Spinal cord (tissue), 10 donors: ENCODE measurements around the gene CRYBA1. TPM values are rescaled to one million over a fixed set of nuclear protein-coding genes. Genes with fewer than 3 reads are reported as not detected.
"Not testable (repeated sequence)": the region's sequence is repeated elsewhere in the genome, so short reads cannot be mapped to it uniquely, and the experiment has no call there.

Experiments
- DNase-seq, 6 donors: peaks; one replicate each; pipeline versions ENCODE4 v3.0.0 to v3.0.0-alpha.2; 2013 to 2015; ENCODE audit warnings: low spot score in 6 of 6, low read depth in 4 of 6
- H3K27ac ChIP-seq: one replicate; pipeline ENCODE4 v1.5.1; 2013; ENCODE audit warnings: low read depth, low read length, control low read depth
- H3K27me3 ChIP-seq: one replicate; pipeline ENCODE4 v1.6.1; 2013; ENCODE audit warnings: low read length; ENCODE audit not compliant: control insufficient read depth, insufficient read depth
- H3K36me3 ChIP-seq: one replicate; pipeline ENCODE4 v1.6.1; 2013; ENCODE audit warnings: low read length; ENCODE audit not compliant: control insufficient read depth, insufficient read depth
- H3K4me1 ChIP-seq: one replicate; pipeline ENCODE4 v1.6.1; 2013; ENCODE audit warnings: low read length; ENCODE audit not compliant: control insufficient read depth, insufficient read depth
- H3K4me3 ChIP-seq: one replicate; pipeline ENCODE4 v1.5.1; 2013; ENCODE audit warnings: low read depth, low read length, control low read depth
- H3K9me3 ChIP-seq: one replicate; pipeline ENCODE4 v1.6.1; 2013; ENCODE audit warnings: low read length; ENCODE audit not compliant: control insufficient read depth, insufficient read depth
- WGBS: methylation state at CpG from one replicate; pipeline ENCODE4 v1.1.5; 2013; ENCODE audit warnings: missing lambda C conversion rate; ENCODE audit not compliant: insufficient coverage; 5-methylcytosine and 5-hydroxymethylcytosine counted together
- polyA plus RNA-seq, 2 donors: library from polyadenylated mRNA; unstranded; fragments of 120-200 nt; gene quantifications; one replicate each; pipeline ENCODE4 v1.2.1, GENCODE V29; 2013; ENCODE audit not compliant: insufficient read length in 2 of 2
- total RNA-seq, 2 donors: library from RNA; depleted of rRNA in 1 of 2; stranded (reverse); fragments of 120-200 nt in 1 of 2; fragments of >200 nt in 1 of 2; gene quantifications; one replicate each; pipeline versions ENCODE4 v1.2.3 to v1.2.4, GENCODE V29; 2013 to 2014
- donor health status: healthy.

CRYBA1 gene
- total and polyA plus RNA-seq, 4 donors: 0.26 TPM; not detected in 3

- 93% methylated on average over 3 of the region's 8 CpGs for WGBS
- Histone ChIP-seq H3K9me3 (no peaks in the 10 kb centered on the region), H3K36me3 (no peaks in the 10 kb centered on the region), H3K4me1 (peaks cover 8% of the 10 kb centered on the region), H3K27ac (no peak overlapping the region), H3K27me3 (no peaks in the 10 kb centered on the region), H3K4me3 (no peak overlapping the region)
- no peak for DNase-seq
Observed at GRCh38 chr17:29214215-29215146, 32.2 kb upstream of the CRYBA1 start.

- WGBS: 81% methylated on average over 10 of the region's 10 CpGs
- Histone ChIP-seq H3K9me3 (no peaks in the 10 kb centered on the region), H3K27me3 (no peaks in the 10 kb centered on the region), H3K27ac (no peak overlapping the region), H3K4me1 (peaks cover 8% of the 10 kb centered on the region), H3K4me3 (no peak overlapping the region), H3K36me3 (no peaks in the 10 kb centered on the region)
- no peak for DNase-seq
Observed at GRCh38 chr17:29215174-29215573, 31.5 kb upstream of the CRYBA1 start.

DNA sequence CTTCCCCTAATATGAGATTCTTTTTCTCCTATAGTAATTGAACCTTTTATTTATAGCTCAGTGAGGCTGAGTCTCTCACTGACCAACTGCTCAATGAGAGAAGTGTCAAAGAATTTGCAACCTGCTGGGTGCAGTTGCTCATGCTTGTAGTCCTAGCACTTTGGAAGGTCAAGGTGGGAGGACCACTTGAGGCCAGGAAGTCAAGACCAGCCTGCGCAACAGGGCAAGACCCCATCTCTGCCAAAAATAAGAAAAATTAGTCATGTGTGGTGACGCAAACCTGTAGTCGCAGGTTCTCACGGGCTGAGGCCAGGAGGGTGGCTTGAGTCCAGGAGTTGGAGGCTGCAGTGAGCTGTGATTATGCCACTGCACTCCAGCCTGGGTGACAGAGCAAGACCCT, 30.9 kb upstream of the CRYBA1 start:
- Histone ChIP-seq H3K4me3 (no peak overlapping the region), H3K36me3 (no peaks in the 10 kb centered on the region), H3K27me3 (no peaks in the 10 kb centered on the region), H3K27ac (no peak overlapping the region), H3K4me1 (peaks cover 8% of the 10 kb centered on the region), H3K9me3 (no peaks in the 10 kb centered on the region)
- no peak for DNase-seq
- WGBS: 100% methylated on average over 1 of the region's 4 CpGs

DNA sequence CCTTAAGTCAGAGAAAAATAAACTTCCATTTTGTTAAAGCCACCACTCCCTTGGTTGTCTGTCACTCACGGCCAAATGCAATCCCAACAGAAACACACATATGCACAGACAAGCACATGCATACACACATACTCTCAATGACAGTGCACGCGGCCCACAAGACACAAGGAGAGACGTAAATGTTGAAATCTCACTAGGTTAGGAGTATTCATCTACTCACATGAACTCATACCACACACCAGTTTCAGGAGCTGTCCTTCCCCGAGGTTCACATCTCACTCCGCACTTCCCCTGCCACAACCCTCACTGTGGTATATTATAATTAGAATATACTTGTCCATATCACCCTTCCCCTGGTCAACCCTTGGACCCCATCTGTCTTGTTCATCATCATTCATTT, 30.5 kb upstream of the CRYBA1 start:
- H3K4me1 ChIP-seq: peaks cover 8% of the 10 kb centered on the region
- H3K27ac ChIP-seq: no peak overlapping the region
- H3K27me3 ChIP-seq: no peaks in the 10 kb centered on the region
- no peak overlapping the region for H3K4me3 ChIP-seq
- DNase-seq: no peak
- H3K36me3 ChIP-seq: no peaks in the 10 kb centered on the region
- H3K9me3 ChIP-seq: no peaks in the 10 kb centered on the region
- WGBS: 100% methylated on average over 2 of the region's 6 CpGs

GRCh38 chr17:29216856-29217255, 29.8 kb upstream of the CRYBA1 start:
- DNase-seq: no peak
- Histone ChIP-seq H3K9me3 (no peaks in the 10 kb centered on the region), H3K4me3 (no peak overlapping the region), H3K27ac (no peak overlapping the region), H3K4me1 (peaks cover 8% of the 10 kb centered on the region), H3K36me3 (no peaks in the 10 kb centered on the region), H3K27me3 (no peaks in the 10 kb centered on the region)
- 90% methylated on average over 5 of the region's 5 CpGs for WGBS

DNA sequence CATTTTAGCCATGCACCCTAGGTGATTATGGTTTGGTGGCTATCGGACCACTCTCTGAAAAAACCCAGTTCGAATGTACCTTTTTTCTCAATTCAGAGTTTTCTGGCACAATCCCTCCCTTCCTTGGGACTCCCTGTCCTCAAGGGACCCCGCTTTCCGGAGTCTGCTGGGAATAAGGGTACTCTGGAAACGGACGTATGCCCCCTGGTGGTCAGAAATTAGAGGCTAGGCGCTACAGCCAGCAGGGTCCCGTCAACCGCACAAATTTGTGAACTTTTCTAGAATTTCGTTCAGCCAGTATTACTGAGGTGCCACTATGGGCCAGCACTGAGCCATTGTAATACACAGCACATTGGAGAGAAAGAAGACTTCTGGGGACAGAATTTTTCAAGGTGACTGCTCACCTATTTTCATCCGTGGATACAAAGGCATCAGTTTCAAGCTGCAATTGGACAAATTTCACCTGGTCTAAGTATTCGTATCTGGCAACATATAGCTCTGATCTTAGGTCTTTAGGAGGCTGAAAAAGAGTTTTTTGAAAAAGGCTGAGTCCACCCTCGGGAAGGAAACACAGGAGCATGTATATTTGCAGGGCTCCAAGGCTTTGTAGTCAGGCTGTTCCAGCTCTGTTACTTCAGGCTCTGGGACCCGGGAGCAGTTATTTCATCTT, 27.1 kb upstream of the CRYBA1 start:
- H3K36me3 ChIP-seq: no peaks in the 10 kb centered on the region
- DNase-seq: peak; percentile 40 to 93 (median 66)
- H3K27ac ChIP-seq: no peak overlapping the region
- no peaks in the 10 kb centered on the region for H3K27me3 ChIP-seq
- H3K4me3 ChIP-seq: no peak overlapping the region
- no peaks in the 10 kb centered on the region for H3K4me1 ChIP-seq
- WGBS: 14% methylated on average over 9 of the region's 14 CpGs
- no peaks in the 10 kb centered on the region for H3K9me3 ChIP-seq

DNA sequence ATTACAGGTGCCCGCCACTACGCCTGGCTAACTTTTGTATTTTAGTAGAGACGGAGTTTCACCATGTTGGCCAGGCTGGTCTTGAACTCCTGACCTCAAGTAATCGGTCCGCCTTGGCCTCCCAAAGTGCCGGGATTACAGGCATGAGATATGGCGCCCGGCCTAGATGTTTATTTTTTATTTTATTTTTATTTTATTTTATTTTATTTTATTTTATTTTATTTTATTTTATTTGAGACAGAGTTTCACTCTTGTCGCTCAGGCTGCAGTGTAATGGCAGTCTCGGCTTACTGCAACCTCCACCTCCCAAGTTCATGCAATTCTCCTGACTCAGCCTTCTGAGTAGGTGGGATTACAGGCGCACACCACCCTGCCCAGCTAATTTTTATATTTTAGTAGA, 25.3 kb upstream of the CRYBA1 start:
- not testable (repeated sequence) for H3K36me3 ChIP-seq, H3K27me3 ChIP-seq, H3K9me3 ChIP-seq, H3K4me3 ChIP-seq, H3K27ac ChIP-seq, H3K4me1 ChIP-seq, DNase-seq
- whole genome bisulfite sequencing: 98% methylated on average over 5 of the region's 11 CpGs

DNA sequence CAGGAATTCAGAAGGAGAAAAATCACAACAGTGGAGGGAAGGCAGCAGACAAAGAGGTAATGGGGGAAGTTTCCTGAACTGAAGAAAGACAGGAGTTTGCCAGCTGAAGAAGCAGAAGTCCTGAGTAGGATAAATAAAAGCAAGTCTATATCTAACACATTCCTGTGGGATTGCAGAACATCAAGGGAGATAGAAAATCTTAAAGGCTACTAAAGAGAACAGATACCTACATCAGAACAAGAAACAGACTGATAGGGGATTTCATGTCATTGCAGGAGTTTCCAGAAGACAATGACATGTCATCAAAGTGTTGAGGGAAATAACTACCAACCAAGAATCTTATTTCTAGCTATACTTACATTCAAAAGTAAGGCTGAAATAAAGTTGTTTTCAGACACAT, 21.3 kb upstream of the CRYBA1 start:
- no peak for DNase-seq
- Histone ChIP-seq H3K9me3 (no peaks in the 10 kb centered on the region), H3K4me3 (no peak overlapping the region), H3K36me3 (no peaks in the 10 kb centered on the region), H3K4me1 (no peaks in the 10 kb centered on the region), H3K27me3 (no peaks in the 10 kb centered on the region), H3K27ac (no peak overlapping the region)

DNA sequence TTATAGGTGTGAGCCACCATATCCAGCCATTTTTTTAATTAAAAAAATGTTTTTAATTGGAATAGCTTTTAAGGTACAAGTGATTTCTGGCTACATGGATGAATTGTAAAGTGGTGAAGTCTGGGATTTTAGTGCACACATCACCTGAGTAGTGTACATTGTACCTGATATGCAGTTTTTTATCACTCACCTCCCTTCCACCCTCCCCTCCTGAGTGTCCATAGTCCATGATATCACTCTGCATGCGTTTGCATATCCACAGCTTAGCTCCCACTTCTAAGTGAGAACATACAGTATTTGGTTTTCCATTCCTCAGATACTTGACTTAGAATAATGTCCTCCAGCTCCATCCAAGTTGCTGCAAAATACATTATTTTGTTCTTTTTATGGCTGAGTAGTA, 13.4 kb upstream of the CRYBA1 start:
- no peak overlapping the region for H3K4me3 ChIP-seq
- no peak for DNase-seq

DNA sequence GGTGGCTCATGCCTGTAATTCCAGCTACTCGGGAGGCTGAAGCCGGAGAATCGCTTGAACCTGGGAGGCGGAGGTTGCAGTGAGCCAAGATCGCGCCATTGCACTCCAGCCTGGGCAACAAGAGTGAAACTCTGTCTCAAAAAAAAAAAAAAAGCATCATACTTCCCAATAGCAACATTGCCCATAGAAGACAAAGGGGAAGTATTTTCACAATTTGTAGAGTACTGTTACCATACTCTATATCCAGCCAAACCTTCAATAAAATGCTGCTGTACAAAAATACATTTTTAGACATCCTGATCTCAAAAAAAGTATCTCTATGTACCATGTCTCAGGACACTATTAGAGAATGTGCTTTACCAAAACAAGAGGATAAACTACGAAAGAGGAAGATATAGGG, 11.7 kb upstream of the CRYBA1 start:
- not testable (repeated sequence) for H3K27me3 ChIP-seq, DNase-seq, H3K4me1 ChIP-seq, H3K4me3 ChIP-seq, H3K36me3 ChIP-seq, H3K27ac ChIP-seq, H3K9me3 ChIP-seq
- WGBS: 90% methylated on average over 1 of the region's 7 CpGs

More for the DNA sequence above, 13.4 kb upstream of the CRYBA1 start:
- no peaks in the 10 kb centered on the region for H3K9me3 ChIP-seq
- WGBS: 100% methylated on average over 1 of the region's 1 CpG
- no peaks in the 10 kb centered on the region for H3K36me3 ChIP-seq
- H3K4me1 ChIP-seq: no peaks in the 10 kb centered on the region
- no peaks in the 10 kb centered on the region for H3K27me3 ChIP-seq
- H3K27ac ChIP-seq: no peak overlapping the region
